Measurements from ENCODE around the gene PRDM8. TPM values are rescaled to one million over a fixed set of nuclear protein-coding genes. Genes with fewer than 3 reads are reported as not detected.

PRDM8 gene
- total RNA-seq, 1 donor from 2014 or later = 1.6 TPM

DNA sequence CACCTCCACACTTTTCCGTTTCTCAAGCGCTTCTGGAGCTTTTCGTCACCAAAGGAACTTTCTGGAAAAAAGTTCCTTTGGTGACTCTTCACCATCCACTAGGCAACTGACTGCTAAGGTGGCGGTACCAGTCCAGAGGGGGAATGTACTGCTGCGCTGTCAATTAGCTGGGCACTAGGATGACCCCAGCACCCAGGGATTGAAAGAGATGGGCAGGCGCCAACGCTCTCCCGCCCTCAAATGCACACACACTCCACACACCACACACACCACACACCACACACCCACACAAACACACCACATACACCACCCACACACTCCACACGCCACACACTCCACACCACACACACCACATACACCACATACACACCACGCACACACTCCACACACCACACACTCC is 10.4 kb downstream of the PRDM8 start:
- Histone ChIP-seq H3K27ac (ENCODE audit: low read depth, low read length) (no peak overlapping the region), H3K9me3 (ENCODE audit: control insufficient read depth in 3 of 3, low read length in 3 of 3) (no peaks in the 10 kb centered on the region), H3K4me1 (ENCODE audit: control insufficient read depth in 3 of 3, insufficient read depth in 3 of 3, low read length in 3 of 3) (peaks cover 0 to 12% (median 4%) of the 10 kb centered on the region in 3 donors), H3K4me3 (ENCODE audit: low read length in 3 of 3) (no peak overlapping the region), H3K9ac (ENCODE audit: low read depth in 1 of 3, low read length in 3 of 3) (no peak overlapping the region), H3K27me3 (ENCODE audit: control insufficient read depth in 3 of 3, insufficient read depth in 3 of 3, low read length in 3 of 3) (peaks cover 4 to 29% (median 8%) of the 10 kb centered on the region in 3 donors), H3K36me3 (ENCODE audit: control insufficient read depth in 3 of 3, insufficient read depth in 3 of 3, low read length in 3 of 3) (no peaks in the 10 kb centered on the region)

- Histone ChIP-seq H3K9ac (ENCODE audit: low read depth in 1 of 3, low read length in 3 of 3) (no peak overlapping the region), H3K4me1 (ENCODE audit: control insufficient read depth in 3 of 3, insufficient read depth in 3 of 3, low read length in 3 of 3) (peaks cover 0 to 9% (median 4%) of the 10 kb centered on the region in 3 donors), H3K9me3 (ENCODE audit: control insufficient read depth in 3 of 3, low read length in 3 of 3) (no peaks in the 10 kb centered on the region), H3K36me3 (ENCODE audit: control insufficient read depth in 3 of 3, insufficient read depth in 3 of 3, low read length in 3 of 3) (no peaks in the 10 kb centered on the region), H3K27ac (ENCODE audit: low read depth, low read length) (no peak overlapping the region), H3K27me3 (ENCODE audit: control insufficient read depth in 3 of 3, insufficient read depth in 3 of 3, low read length in 3 of 3) (peaks cover 4 to 21% (median 8%) of the 10 kb centered on the region in 3 donors), H3K4me3 (ENCODE audit: low read length in 3 of 3) (no peak overlapping the region)
Observed at GRCh38 chr4:80208610-80209339, 11.5 kb downstream of the PRDM8 start.

DNA sequence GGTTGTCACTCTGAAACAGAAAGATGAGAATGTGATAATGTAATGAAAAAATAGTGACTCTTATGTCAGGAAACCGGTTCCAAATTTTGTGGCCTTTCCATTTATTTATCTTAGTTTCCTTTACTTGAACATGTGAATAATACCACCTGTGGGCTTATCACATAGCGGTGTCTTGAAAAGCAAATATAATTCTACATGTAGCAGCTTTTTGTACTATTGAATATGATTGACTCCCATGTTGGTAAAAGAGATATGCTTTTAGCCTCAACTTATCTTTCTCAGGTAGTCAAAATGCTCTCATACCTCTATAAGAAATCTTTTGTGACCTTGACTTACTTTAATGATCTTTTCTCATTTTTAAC is 12.0 kb downstream of the PRDM8 start:
- no peak overlapping the region for H3K27ac ChIP-seq (ENCODE audit: low read depth, low read length)
- peaks cover 0 to 9% (median 4%) of the 10 kb centered on the region in 3 donors for H3K4me1 ChIP-seq (ENCODE audit: control insufficient read depth in 3 of 3, insufficient read depth in 3 of 3, low read length in 3 of 3)
- no peak overlapping the region for H3K4me3 ChIP-seq (ENCODE audit: low read length in 3 of 3)
- no peaks in the 10 kb centered on the region for H3K36me3 ChIP-seq (ENCODE audit: control insufficient read depth in 3 of 3, insufficient read depth in 3 of 3, low read length in 3 of 3)
- peaks cover 4 to 21% (median 8%) of the 10 kb centered on the region in 3 donors for H3K27me3 ChIP-seq (ENCODE audit: control insufficient read depth in 3 of 3, insufficient read depth in 3 of 3, low read length in 3 of 3)
- H3K9me3 ChIP-seq (ENCODE audit: control insufficient read depth in 3 of 3, low read length in 3 of 3) = no peaks in the 10 kb centered on the region
- no peak overlapping the region for H3K9ac ChIP-seq (ENCODE audit: low read depth in 1 of 3, low read length in 3 of 3)

DNA sequence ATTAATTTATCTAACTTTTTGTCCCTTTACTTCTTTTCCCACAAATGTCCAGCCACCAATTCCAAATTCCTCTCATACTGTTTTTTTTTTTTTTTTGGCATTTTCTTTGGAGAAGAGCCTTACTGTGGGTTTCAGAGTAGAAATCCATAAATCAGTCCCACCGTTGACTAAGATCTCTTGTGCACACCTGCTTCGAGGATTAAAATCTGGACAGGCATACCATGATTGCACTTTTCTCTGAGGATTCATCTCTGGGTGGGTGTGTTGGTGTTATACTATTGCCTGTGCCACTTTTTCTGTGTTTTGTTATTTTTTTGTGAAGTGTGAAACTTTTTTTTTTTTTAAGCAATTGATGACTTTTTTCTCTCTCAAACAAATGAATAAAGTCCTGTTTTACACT is 13.2 kb downstream of the PRDM8 start:
- Histone ChIP-seq H3K27me3 (ENCODE audit: control insufficient read depth in 3 of 3, insufficient read depth in 3 of 3, low read length in 3 of 3) (peaks cover 4 to 21% (median 8%) of the 10 kb centered on the region in 3 donors), H3K4me3 (ENCODE audit: low read length in 3 of 3) (no peak overlapping the region), H3K36me3 (ENCODE audit: control insufficient read depth in 3 of 3, insufficient read depth in 3 of 3, low read length in 3 of 3) (no peaks in the 10 kb centered on the region), H3K4me1 (ENCODE audit: control insufficient read depth in 3 of 3, insufficient read depth in 3 of 3, low read length in 3 of 3) (peaks cover 0 to 9% (median 4%) of the 10 kb centered on the region in 3 donors), H3K9me3 (ENCODE audit: control insufficient read depth in 3 of 3, low read length in 3 of 3) (no peaks in the 10 kb centered on the region), H3K27ac (ENCODE audit: low read depth, low read length) (no peak overlapping the region), H3K9ac (ENCODE audit: low read depth in 1 of 3, low read length in 3 of 3) (no peak overlapping the region)

GRCh38 chr4:80213117-80213815 is 16.0 kb downstream of the PRDM8 start:
- Histone ChIP-seq H3K4me3 (ENCODE audit: low read length in 3 of 3) (no peak overlapping the region), H3K27me3 (ENCODE audit: control insufficient read depth in 3 of 3, insufficient read depth in 3 of 3, low read length in 3 of 3) (peaks cover 0 to 8% (median 3%) of the 10 kb centered on the region in 3 donors), H3K9ac (ENCODE audit: low read depth in 1 of 3, low read length in 3 of 3) (no peak overlapping the region)

DNA sequence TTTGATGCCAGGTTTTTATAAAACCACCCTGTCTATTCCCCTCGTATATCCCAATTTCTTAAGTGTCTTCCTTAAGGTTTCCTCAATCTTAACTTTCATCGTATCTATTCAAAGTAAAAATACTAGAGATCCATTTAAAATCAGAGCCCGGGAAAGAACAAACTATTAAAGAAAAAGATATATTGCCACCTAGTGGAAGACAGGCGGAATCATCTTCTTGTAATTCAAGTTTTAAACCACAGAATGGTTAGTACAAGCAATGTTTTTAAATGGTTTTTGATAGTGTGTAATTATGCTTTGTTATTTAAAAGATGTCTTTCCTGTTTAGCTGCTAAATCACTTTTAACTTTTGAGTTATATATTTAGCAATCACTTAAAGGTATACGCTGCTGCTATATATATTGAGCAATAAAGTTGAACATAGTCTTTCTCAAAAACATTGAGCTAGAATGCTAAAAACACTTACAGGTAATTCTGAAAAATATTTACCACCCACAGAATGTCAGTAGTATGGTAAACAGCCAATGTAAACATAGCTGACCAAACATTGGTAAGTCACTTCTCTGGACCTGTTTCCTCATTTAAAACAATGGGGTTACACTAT is 18.2 kb downstream of the PRDM8 start:
- Histone ChIP-seq H3K27me3 (ENCODE audit: control insufficient read depth in 3 of 3, insufficient read depth in 3 of 3, low read length in 3 of 3) (peaks cover 0 to 7% (median 6%) of the 10 kb centered on the region in 3 donors), H3K9me3 (ENCODE audit: control insufficient read depth in 3 of 3, low read length in 3 of 3) (no peaks in the 10 kb centered on the region), H3K9ac (ENCODE audit: low read depth in 1 of 3, low read length in 3 of 3) (no peak overlapping the region), H3K36me3 (ENCODE audit: control insufficient read depth in 3 of 3, insufficient read depth in 3 of 3, low read length in 3 of 3) (no peaks in the 10 kb centered on the region), H3K27ac (ENCODE audit: low read depth, low read length) (no peak overlapping the region), H3K4me3 (ENCODE audit: low read length in 3 of 3) (no peak overlapping the region), H3K4me1 (ENCODE audit: control insufficient read depth in 3 of 3, insufficient read depth in 3 of 3, low read length in 3 of 3) (no peaks in the 10 kb centered on the region)

More at GRCh38 chr4:80213117-80213815, 16.0 kb downstream of the PRDM8 start:
- Histone ChIP-seq H3K9me3 (ENCODE audit: control insufficient read depth in 3 of 3, low read length in 3 of 3) (no peaks in the 10 kb centered on the region), H3K36me3 (ENCODE audit: control insufficient read depth in 3 of 3, insufficient read depth in 3 of 3, low read length in 3 of 3) (no peaks in the 10 kb centered on the region), H3K4me1 (ENCODE audit: control insufficient read depth in 3 of 3, insufficient read depth in 3 of 3, low read length in 3 of 3) (no peaks in the 10 kb centered on the region), H3K27ac (ENCODE audit: low read depth, low read length) (no peak overlapping the region)

- H3K4me3 ChIP-seq (ENCODE audit: low read length in 3 of 3) = no peak overlapping the region
- no peak overlapping the region for H3K27ac ChIP-seq (ENCODE audit: low read depth, low read length)
- H3K27me3 ChIP-seq (ENCODE audit: control insufficient read depth in 3 of 3, insufficient read depth in 3 of 3, low read length in 3 of 3) = peaks cover 0 to 7% (median 6%) of the 10 kb centered on the region in 3 donors
- H3K9me3 ChIP-seq (ENCODE audit: control insufficient read depth in 3 of 3, low read length in 3 of 3) = no peaks in the 10 kb centered on the region
- no peak overlapping the region for H3K9ac ChIP-seq (ENCODE audit: low read depth in 1 of 3, low read length in 3 of 3)
- no peaks in the 10 kb centered on the region for H3K36me3 ChIP-seq (ENCODE audit: control insufficient read depth in 3 of 3, insufficient read depth in 3 of 3, low read length in 3 of 3)
- no peaks in the 10 kb centered on the region for H3K4me1 ChIP-seq (ENCODE audit: control insufficient read depth in 3 of 3, insufficient read depth in 3 of 3, low read length in 3 of 3)
Observed at GRCh38 chr4:80216100-80216761, 18.9 kb downstream of the PRDM8 start.

DNA sequence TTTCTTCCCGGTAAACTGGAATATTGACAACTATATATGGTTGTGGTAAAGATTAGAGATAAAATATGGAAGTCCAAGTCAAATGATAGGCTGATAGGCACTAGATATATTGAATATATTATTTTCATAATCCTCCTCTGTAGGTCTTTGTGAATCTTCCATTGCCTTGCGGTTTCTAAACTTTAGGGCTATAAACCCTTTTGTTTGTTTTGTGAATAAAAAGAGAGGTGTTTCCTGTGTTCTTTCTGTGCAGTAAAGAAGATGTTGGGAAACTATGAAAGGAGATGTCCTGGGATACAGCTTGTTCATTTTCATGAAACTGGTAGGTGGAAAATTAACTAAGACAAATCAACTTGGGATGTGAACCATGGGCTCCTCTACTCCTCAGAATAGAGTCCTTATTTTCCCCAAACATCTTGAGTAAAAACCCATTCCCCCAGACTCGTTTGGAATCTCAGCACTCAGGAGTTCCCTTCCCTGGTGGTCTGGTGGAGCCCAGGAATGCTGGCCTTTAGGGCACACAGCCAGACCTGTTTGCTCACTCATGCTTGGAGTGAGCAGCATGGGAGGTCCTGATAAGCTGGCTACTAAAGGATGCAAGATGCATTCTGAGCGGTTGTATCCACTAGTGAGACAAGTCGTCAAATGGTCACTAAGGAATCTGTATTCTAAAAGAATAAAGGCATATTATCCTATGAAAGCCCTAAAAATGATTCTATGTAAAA is 22.2 kb downstream of the PRDM8 start:
- Histone ChIP-seq H3K27me3 (ENCODE audit: control insufficient read depth in 3 of 3, insufficient read depth in 3 of 3, low read length in 3 of 3) (peaks cover 0 to 7% (median 6%) of the 10 kb centered on the region in 3 donors), H3K36me3 (ENCODE audit: control insufficient read depth in 3 of 3, insufficient read depth in 3 of 3, low read length in 3 of 3) (no peaks in the 10 kb centered on the region), H3K4me1 (ENCODE audit: control insufficient read depth in 3 of 3, insufficient read depth in 3 of 3, low read length in 3 of 3) (no peaks in the 10 kb centered on the region)

GRCh38 chr4:80220711-80221110 is 23.4 kb downstream of the PRDM8 start:
- no peaks in the 10 kb centered on the region for H3K4me1 ChIP-seq (ENCODE audit: control insufficient read depth in 3 of 3, insufficient read depth in 3 of 3, low read length in 3 of 3)
- no peak overlapping the region for H3K9ac ChIP-seq (ENCODE audit: low read depth in 1 of 3, low read length in 3 of 3)
- peaks cover 0 to 7% (median 6%) of the 10 kb centered on the region in 3 donors for H3K27me3 ChIP-seq (ENCODE audit: control insufficient read depth in 3 of 3, insufficient read depth in 3 of 3, low read length in 3 of 3)
- no peaks in the 10 kb centered on the region for H3K36me3 ChIP-seq (ENCODE audit: control insufficient read depth in 3 of 3, insufficient read depth in 3 of 3, low read length in 3 of 3)
- H3K9me3 ChIP-seq (ENCODE audit: control insufficient read depth in 3 of 3, low read length in 3 of 3) = no peaks in the 10 kb centered on the region
- H3K4me3 ChIP-seq (ENCODE audit: low read length in 3 of 3) = no peak overlapping the region
- no peak overlapping the region for H3K27ac ChIP-seq (ENCODE audit: low read depth, low read length)

More for the DNA sequence above, 22.2 kb downstream of the PRDM8 start:
- H3K9me3 ChIP-seq (ENCODE audit: control insufficient read depth in 3 of 3, low read length in 3 of 3) = no peaks in the 10 kb centered on the region
- no peak overlapping the region for H3K4me3 ChIP-seq (ENCODE audit: low read length in 3 of 3)
- no peak overlapping the region for H3K27ac ChIP-seq (ENCODE audit: low read depth, low read length)
- no peak overlapping the region for H3K9ac ChIP-seq (ENCODE audit: low read depth in 1 of 3, low read length in 3 of 3)
